Lower leg skin (tissue), 4 donors: ENCODE results near the gene MORC3. TPM values are rescaled to one million over a fixed set of nuclear protein-coding genes. Genes with fewer than 3 reads are reported as not detected.
A peak's percentile ranks its signal among the peaks of the same experiment; 100 is the strongest.
"Not testable (repeated sequence)": the region's sequence is repeated elsewhere in the genome, so short reads cannot be mapped to it uniquely, and the experiment has no call there.

Experiments
- DNase-seq, 2 donors: peaks; one replicate each; pipeline ENCODE4 v3.0.0-alpha.2; 2019; ENCODE audit warnings: low spot score in 2 of 2
- H3K4me3 ChIP-seq: fragments of 200-600 bp; sonication (generic); 2 replicates; pipeline ENCODE4 v1.5.1; 2017; ENCODE audit warnings: mild to moderate bottlenecking, low read depth; ENCODE audit not compliant: poor library complexity, severe bottlenecking
- CTCF ChIP-seq, 3 donors: fragments of 450-650 bp; IDR thresholded peaks; one replicate each; pipeline ENCODE4 v1.5.1; 2016; ENCODE audit warnings: antibody characterized with exemption in 3 of 3, mild to moderate bottlenecking in 3 of 3, moderate library complexity in 2 of 3
- POLR2A ChIP-seq, 2 donors: fragments of 450-650 bp; IDR thresholded peaks; one replicate each; pipeline ENCODE4 v1.6.1; 2016 to 2017; ENCODE audit warnings: antibody characterized with exemption in 2 of 2, mild to moderate bottlenecking in 1 of 2, moderate library complexity in 1 of 2
- WGBS, 2 donors: methylation state at CpG; one replicate each; pipeline ENCODE4 v1.1.5; 2018; 5-methylcytosine and 5-hydroxymethylcytosine counted together
- intact Hi-C: fragments of 100-400 bp; cut with DNase I; formaldehyde crosslinking; loops from one replicate; pipeline ENCODE4 v1.15.0; 2023; ENCODE audit warnings: low total_unique reads
- total RNA-seq, 4 donors: library from RNA; depleted of rRNA; stranded (reverse); fragments of >200 nt; gene quantifications; one replicate each; pipeline ENCODE4 v1.1.0, GENCODE V29; 2016

MORC3 gene
- total RNA-seq, 4 donors from 2014 or later, result 47.4 to 71.3 (median 56.8) TPM

DNA sequence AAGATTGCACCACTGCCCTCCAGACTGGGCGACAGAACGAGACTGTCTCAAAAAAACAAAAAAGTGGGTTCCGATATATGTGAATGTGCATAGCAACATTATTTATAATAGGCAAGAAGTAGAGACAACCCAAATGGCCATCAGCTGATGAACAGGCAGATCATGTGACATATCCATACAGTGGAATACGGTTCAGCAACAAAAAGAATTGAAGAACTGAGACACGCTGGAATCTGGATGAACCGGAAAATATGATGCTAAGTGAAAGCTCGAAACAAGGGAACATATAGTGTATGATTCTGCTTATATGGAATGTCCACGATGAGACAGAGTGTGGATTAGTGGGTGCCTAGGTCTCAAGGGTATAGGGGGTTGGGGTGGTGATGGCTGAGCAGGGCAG, 28.5 kb upstream of the MORC3 start:
- no peak for DNase-seq
- no peak overlapping the region for H3K4me3 ChIP-seq
- intact Hi-C loops, result no loop called here
- TF ChIP-seq POLR2A (IDR thresholded peaks at IDR 0.05), result no peak
- no peak for TF ChIP-seq CTCF (IDR thresholded peaks at IDR 0.05)
- 90 to 93% methylated on average over 8 of the region's 8 CpGs for WGBS, 2 donors

DNA sequence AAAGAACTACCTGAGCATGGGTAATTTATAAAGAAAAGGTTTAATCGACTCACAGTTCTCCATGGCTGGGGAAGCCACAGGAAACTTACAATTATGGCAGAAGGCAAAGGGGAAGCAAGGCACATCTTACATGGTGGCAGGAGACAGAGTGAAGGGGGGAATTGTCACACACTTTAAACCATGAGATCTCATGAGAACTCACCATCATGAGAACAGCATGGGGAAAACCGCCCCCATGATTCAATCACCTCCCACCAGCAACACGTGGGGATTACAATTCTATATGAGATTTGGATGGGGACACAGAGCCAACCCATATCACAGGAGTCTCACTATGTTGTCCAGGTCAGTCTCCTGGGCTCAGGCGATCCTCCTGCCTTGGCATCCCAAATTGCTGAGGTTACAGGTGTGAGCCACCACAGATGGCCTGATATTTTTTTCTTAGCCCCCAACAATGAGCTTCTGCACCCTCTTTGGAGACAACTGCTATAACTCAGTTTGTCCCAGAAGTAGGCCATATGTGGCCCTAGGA, 22.5 kb upstream of the MORC3 start:
- DNase-seq, result no peak
- intact Hi-C loops, result no loop called here
- 88 to 94% methylated on average over 4 of the region's 4 CpGs for WGBS, 2 donors
- TF ChIP-seq CTCF (IDR thresholded peaks at IDR 0.05), result no peak
- TF ChIP-seq POLR2A (IDR thresholded peaks at IDR 0.05), result no peak
- H3K4me3 ChIP-seq, result no peak overlapping the region

DNA sequence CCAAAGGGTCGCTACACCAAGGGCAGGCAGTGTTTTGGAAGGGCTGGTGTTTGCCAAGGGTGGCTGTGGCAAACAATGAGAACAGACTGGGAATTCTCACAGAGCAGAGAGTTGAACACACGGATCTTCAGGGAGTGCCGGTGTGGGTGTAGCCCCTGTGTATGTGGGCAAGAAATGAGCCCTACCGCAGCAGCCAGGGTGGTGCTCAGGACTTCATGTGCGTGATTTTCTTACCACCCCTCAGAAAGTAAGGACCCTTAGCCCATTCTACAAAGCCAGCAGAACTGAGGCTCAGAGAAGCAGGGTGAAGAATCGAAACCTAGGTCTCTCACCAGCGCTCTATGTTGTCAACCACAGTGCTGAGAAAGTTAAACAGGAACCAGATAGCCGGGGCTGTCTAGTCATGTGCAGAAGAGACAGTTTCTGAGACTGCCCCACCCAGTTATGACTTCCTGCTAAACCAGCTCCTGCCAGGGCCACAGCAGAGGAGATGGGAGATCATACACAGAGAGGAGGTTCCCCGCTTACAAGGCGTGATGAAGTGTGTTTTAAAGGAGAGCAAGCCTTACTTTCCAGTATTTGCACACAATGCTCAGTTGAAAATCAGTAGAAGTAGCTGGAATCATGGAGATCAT, 21.9 kb upstream of the MORC3 start:
- H3K4me3 ChIP-seq, result no peak overlapping the region
- no peak for TF ChIP-seq POLR2A (IDR thresholded peaks at IDR 0.05)
- no peak for TF ChIP-seq CTCF (IDR thresholded peaks at IDR 0.05)
- intact Hi-C loops, result no loop called here
- WGBS, 2 donors, result 16% methylated on average over 10 of the region's 10 CpGs
- peak; percentile 88 to 92 for DNase-seq

- no peak overlapping the region for H3K4me3 ChIP-seq
- intact Hi-C loops, result no loop called here
- DNase-seq, result no peak
- 84 to 87% methylated on average over 6 of the region's 6 CpGs for WGBS, 2 donors
- TF ChIP-seq POLR2A (IDR thresholded peaks at IDR 0.05) (no peak), CTCF (IDR thresholded peaks at IDR 0.05) (no peak)
Measured at GRCh38 chr21:36306872-36307534, 13.0 kb upstream of the MORC3 start.

- no peak for TF ChIP-seq CTCF (IDR thresholded peaks at IDR 0.05)
- TF ChIP-seq POLR2A (IDR thresholded peaks at IDR 0.05), result no peak
- H3K4me3 ChIP-seq, result no peak overlapping the region
- 88 to 95% methylated on average over 7 of the region's 7 CpGs for WGBS, 2 donors
- no peak for DNase-seq
- intact Hi-C loops, result no loop called here
Measured at GRCh38 chr21:36310016-36310415, 10.0 kb upstream of the MORC3 start.

GRCh38 chr21:36313446-36313845, 6.6 kb upstream of the MORC3 start:
- 89 to 93% methylated on average over 2 of the region's 2 CpGs for WGBS, 2 donors
- DNase-seq, result peak in 1 of 2 donors; percentile 29
- intact Hi-C loops, H3K4me3 ChIP-seq: not testable (repeated sequence)

GRCh38 chr21:36316045-36316444, 4.0 kb upstream of the MORC3 start:
- 95 to 100% methylated on average over 1 to 3 of the region's 3 CpGs for WGBS, 2 donors
- intact Hi-C loops, H3K4me3 ChIP-seq: not testable (repeated sequence)
- peak in 1 of 2 donors; percentile 50 for DNase-seq
